Raji (cell line): Measurements from ENCODE around the gene KCNQ2.

Experiments
- POLR2A ChIP-seq: IDR thresholded peaks from 2 replicates; pipeline ENCODE4 v1.6.1; 2011; ENCODE audit warnings: low read depth, low read length, control low read depth; ENCODE audit not compliant: insufficient read depth

Gene KCNQ2

GRCh38 chr20:63378626-63379025, 93.8 kb downstream of the KCNQ2 start:
- TF ChIP-seq POLR2A = no peak

- TF ChIP-seq POLR2A = no peak
Measured at GRCh38 chr20:63377951-63378381, 94.5 kb downstream of the KCNQ2 start.

GRCh38 chr20:63377256-63377941, 95.1 kb downstream of the KCNQ2 start:
- TF ChIP-seq POLR2A = no peak

GRCh38 chr20:63376283-63377250, 95.9 kb downstream of the KCNQ2 start:
- no peak for TF ChIP-seq POLR2A

GRCh38 chr20:63375438-63375837, 97.0 kb downstream of the KCNQ2 start:
- no peak for TF ChIP-seq POLR2A

- no peak for TF ChIP-seq POLR2A
Measured at GRCh38 chr20:63374504-63374903, 98.0 kb downstream of the KCNQ2 start.

GRCh38 chr20:63373996-63374395, 98.5 kb downstream of the KCNQ2 start:
- TF ChIP-seq POLR2A = no peak

- TF ChIP-seq POLR2A = no peak
Measured at GRCh38 chr20:63372971-63373885, 99.2 kb downstream of the KCNQ2 start.

- TF ChIP-seq POLR2A = no peak
Measured at GRCh38 chr20:63371291-63371865, 101.1 kb downstream of the KCNQ2 start.

- TF ChIP-seq POLR2A = no peak
Measured at GRCh38 chr20:63370618-63371187, 101.8 kb downstream of the KCNQ2 start.

- TF ChIP-seq POLR2A = no peak
Measured at GRCh38 chr20:63369724-63370617, 102.5 kb downstream of the KCNQ2 start.

GRCh38 chr20:63369024-63369530, 103.4 kb downstream of the KCNQ2 start:
- TF ChIP-seq POLR2A = no peak

GRCh38 chr20:63368151-63368550, 104.3 kb downstream of the KCNQ2 start:
- TF ChIP-seq POLR2A = no peak
